Measurements from ENCODE around the gene IGFBP2. TPM values are rescaled to one million over a fixed set of nuclear protein-coding genes. Genes with fewer than 3 reads are reported as not detected.

IGFBP2 gene
- total and polyA plus RNA-seq, 2 experiments from 2014 or later, result 163 to 338 TPM

- no peaks in the 10 kb centered on the region for H3K36me3 ChIP-seq (replicated peaks; ENCODE audit: insufficient read depth, low read depth)
- TF ChIP-seq EZH2phosphoT487 (IDR thresholded peaks at IDR 0.05; ENCODE audit: low read depth, severe bottlenecking, unreplicated experiment) (no peak), CTCF (IDR thresholded peaks at IDR 0.05; ENCODE audit: poor library complexity) (no peak), EZH2 (IDR thresholded peaks at IDR 0.05; ENCODE audit: borderline replicate concordance) (no peak)
- no peaks in the 10 kb centered on the region for H3K9me2 ChIP-seq (replicated peaks; ENCODE audit: insufficient read depth)
- no peak overlapping the region for H3K27ac ChIP-seq
- no peaks in the 10 kb centered on the region for H3K9me3 ChIP-seq (ENCODE audit: low read depth)
- no peaks in the 10 kb centered on the region for H3K27me3 ChIP-seq
- H3K4me3 ChIP-seq, result no peak overlapping the region
- 60% methylated on average over 9 of the region's 9 CpGs for WGBS (ENCODE audit: low lambda C conversion rate, missing lambda C conversion rate)
- no peak overlapping the region for H2AFZ ChIP-seq
- H3K79me2 ChIP-seq, result no peaks in the 10 kb centered on the region
- no peak overlapping the region for H3K4me2 ChIP-seq
- no peaks in the 10 kb centered on the region for H4K20me1 ChIP-seq (ENCODE audit: insufficient read depth, poor library complexity, severe bottlenecking)
- peaks cover 10% of the 10 kb centered on the region for H3K4me1 ChIP-seq (ENCODE audit: insufficient read depth)
- DNase-seq (ENCODE audit: low spot score), result no peak
These were observed 30.0 kb upstream of the IGFBP2 start for GRCh38 chr2:216603010-216603883.

GRCh38 chr2:216603884-216604245 is 29.4 kb upstream of the IGFBP2 start:
- 92% methylated on average over 3 of the region's 3 CpGs for WGBS (ENCODE audit: low lambda C conversion rate, missing lambda C conversion rate)
- Histone ChIP-seq H3K4me2 (no peak overlapping the region), H3K4me1 (ENCODE audit: insufficient read depth) (peaks cover 10% of the 10 kb centered on the region), H3K4me3 (no peak overlapping the region), H2AFZ (no peak overlapping the region), H3K79me2 (no peaks in the 10 kb centered on the region), H3K27me3 (no peaks in the 10 kb centered on the region), H3K36me3 (replicated peaks; ENCODE audit: insufficient read depth, low read depth) (no peaks in the 10 kb centered on the region), H3K27ac (no peak overlapping the region), H3K9me2 (replicated peaks; ENCODE audit: insufficient read depth) (no peaks in the 10 kb centered on the region), H4K20me1 (ENCODE audit: insufficient read depth, poor library complexity, severe bottlenecking) (no peaks in the 10 kb centered on the region), H3K9me3 (ENCODE audit: low read depth) (no peaks in the 10 kb centered on the region)
- no peak for DNase-seq (ENCODE audit: low spot score)
- TF ChIP-seq CTCF (IDR thresholded peaks at IDR 0.05; ENCODE audit: poor library complexity) (no peak), EZH2phosphoT487 (IDR thresholded peaks at IDR 0.05; ENCODE audit: low read depth, severe bottlenecking, unreplicated experiment) (no peak), EZH2 (IDR thresholded peaks at IDR 0.05; ENCODE audit: borderline replicate concordance) (no peak)

- Histone ChIP-seq H3K4me2 (no peak overlapping the region), H3K9me3 (ENCODE audit: low read depth) (no peaks in the 10 kb centered on the region)
These were observed 28.8 kb upstream of the IGFBP2 start for GRCh38 chr2:216604458-216604857.

More at GRCh38 chr2:216604458-216604857, 28.8 kb upstream of the IGFBP2 start:
- H3K9me2 ChIP-seq (replicated peaks; ENCODE audit: insufficient read depth), result no peaks in the 10 kb centered on the region
- H3K27me3 ChIP-seq, result no peaks in the 10 kb centered on the region
- no peaks in the 10 kb centered on the region for H3K79me2 ChIP-seq
- H3K4me1 ChIP-seq (ENCODE audit: insufficient read depth), result peaks cover 10% of the 10 kb centered on the region
- no peak overlapping the region for H3K27ac ChIP-seq
- H4K20me1 ChIP-seq (ENCODE audit: insufficient read depth, poor library complexity, severe bottlenecking), result no peaks in the 10 kb centered on the region
- TF ChIP-seq EZH2phosphoT487 (IDR thresholded peaks at IDR 0.05; ENCODE audit: low read depth, severe bottlenecking, unreplicated experiment), result no peak
- TF ChIP-seq CTCF (IDR thresholded peaks at IDR 0.05; ENCODE audit: poor library complexity), result no peak
- TF ChIP-seq EZH2 (IDR thresholded peaks at IDR 0.05; ENCODE audit: borderline replicate concordance), result no peak
- DNase-seq (ENCODE audit: low spot score), result no peak
- no peak overlapping the region for H3K4me3 ChIP-seq
- no peaks in the 10 kb centered on the region for H3K36me3 ChIP-seq (replicated peaks; ENCODE audit: insufficient read depth, low read depth)
- no peak overlapping the region for H2AFZ ChIP-seq
